COR-L47 (cell line): ENCODE data around the gene PEX14.

Source experiments
- DNase-seq: peaks from one replicate; lab custom pipeline; 2025; lab: John Stamatoyannopoulos, UW

Gene PEX14

GRCh38 chr1:10665930-10666850 lies 191.4 kb downstream of the PEX14 start:
- DNase-seq, result no peak

DNA sequence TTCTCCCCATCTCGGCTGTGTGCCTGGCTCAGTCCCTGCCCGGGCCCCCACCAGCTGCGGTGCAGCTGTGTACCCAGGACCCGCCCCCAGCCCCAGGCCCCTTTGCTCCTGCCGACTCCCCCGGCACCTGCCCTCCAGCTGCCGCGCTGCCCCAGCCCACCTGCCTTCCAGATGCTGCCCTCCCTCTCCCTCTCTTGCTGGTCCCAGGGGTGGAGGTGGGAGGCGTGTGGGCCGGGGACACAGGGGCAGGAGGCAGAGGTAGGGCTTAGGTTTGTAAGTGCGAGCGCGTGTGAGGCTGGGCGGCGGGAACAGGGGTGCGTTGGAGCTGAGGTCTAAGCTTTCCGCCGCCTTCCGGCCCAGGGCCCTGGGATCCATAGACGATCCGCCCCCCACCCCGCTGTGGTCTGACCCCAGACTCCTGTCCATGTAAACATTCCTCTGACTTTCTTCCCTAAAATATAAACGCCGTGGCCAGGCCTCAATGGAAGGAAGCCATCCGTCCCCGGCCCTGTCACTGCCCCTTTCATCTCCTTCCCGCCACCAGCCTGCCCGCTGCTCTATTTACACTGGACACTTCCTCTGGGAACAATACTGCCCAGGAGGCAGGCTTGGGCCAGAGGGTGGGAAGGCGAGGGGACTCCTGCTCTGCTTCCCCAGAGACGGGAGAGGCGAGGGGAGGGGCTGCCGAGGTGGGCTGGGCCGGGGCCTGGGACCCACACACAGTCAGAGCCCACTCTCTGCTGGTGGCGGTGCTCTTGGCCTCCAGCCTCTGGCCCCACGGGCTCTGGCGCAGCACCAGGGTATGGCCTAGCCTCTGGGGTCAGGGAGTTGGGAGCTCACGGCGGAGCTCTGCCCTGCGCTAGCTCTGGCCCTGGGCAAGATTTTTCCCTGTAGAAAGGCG lies 193.4 kb downstream of the PEX14 start:
- peak; percentile 61 for DNase-seq

- DNase-seq, result no peak
Measured at GRCh38 chr1:10669570-10669969, 194.8 kb downstream of the PEX14 start.

DNA sequence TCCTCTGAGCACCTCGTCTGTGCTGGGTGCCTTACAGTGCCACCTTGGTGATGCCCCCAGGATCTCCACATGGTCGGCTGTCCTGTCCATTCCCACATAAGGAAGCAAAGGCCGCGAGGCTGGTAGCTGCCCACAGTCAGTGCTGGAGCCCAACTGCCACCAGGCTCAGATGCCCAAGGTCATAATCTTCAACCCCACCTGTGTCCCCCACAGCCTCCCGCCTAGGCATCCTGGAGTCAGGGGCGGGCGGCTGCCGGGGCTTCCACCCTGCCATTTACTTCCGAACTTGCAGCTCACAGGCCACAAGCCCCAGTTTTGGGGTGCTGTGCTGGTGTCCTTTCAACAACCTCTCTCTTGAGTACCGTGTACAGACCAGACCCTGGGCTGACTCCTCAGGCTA lies 195.4 kb downstream of the PEX14 start:
- no peak for DNase-seq

DNA sequence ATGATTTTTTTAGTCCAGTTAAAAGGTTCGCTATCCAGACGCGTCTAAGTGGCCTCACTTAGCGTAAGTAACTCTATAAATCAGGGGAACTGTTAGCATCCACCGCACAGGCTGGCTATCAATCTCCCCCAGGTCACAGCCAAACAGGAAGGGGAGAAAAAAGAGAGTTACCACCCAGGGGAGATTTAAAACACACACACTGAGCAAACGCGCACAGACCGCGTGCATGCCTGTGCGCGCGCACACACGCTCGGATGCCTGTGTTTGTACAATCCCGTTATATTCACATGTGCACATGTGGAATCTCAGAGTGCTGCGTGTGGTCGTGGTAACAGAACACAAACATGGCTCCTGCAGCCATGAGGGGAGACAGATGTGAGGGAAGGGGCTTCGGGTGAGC lies 196.3 kb downstream of the PEX14 start:
- no peak for DNase-seq

- DNase-seq, result no peak
Measured at GRCh38 chr1:10671622-10672342, 197.0 kb downstream of the PEX14 start.

GRCh38 chr1:10672343-10673050 lies 197.7 kb downstream of the PEX14 start:
- DNase-seq, result no peak

DNA sequence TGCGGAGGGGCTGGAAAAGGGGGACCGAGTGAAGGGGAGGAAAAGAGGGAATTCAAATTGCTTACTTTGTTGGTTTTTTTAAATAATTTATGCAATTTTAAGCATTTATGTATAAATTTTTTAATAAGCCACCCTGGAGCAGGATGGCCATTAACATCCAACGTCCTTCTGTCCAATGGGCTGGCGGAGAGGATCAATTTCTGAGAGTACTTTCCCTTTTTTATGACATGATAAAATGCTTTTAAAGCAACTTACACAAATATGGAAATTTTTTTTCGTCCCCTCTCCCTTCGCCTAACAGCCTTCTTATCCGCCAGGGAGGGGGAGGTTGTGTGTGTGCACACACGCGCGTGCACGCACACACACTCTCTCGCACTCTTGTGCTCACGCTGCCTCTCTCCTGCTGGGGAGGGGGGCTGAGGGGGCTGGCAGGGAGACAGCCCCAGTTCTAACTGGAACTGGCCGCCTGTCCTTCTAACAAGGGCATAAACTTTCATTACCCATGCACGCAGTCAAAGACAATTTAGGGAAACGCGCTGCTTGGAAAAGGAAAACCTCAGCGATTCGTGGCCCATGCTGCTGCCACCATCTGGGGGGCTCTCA lies 198.5 kb downstream of the PEX14 start:
- DNase-seq, result no peak

DNA sequence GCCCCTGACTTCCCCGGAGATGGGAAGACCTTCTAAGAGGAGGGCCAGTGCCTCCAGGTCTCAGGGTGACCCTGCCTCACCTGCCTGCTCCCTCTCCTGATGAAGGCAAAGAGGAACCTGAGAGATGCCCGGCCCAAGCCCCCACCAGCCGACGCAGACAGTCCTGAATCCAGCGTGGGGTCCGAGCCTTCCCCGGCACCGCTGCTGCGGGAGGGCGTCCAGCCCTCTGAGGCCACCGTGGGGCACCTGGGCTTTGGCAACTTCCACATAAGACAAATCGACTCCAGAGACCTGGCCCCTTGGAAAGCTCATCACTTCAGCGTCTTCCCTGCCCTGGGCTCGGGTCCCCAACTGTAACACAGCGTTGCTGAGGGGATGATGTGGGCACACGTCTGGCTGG lies 199.5 kb downstream of the PEX14 start:
- no peak for DNase-seq

DNA sequence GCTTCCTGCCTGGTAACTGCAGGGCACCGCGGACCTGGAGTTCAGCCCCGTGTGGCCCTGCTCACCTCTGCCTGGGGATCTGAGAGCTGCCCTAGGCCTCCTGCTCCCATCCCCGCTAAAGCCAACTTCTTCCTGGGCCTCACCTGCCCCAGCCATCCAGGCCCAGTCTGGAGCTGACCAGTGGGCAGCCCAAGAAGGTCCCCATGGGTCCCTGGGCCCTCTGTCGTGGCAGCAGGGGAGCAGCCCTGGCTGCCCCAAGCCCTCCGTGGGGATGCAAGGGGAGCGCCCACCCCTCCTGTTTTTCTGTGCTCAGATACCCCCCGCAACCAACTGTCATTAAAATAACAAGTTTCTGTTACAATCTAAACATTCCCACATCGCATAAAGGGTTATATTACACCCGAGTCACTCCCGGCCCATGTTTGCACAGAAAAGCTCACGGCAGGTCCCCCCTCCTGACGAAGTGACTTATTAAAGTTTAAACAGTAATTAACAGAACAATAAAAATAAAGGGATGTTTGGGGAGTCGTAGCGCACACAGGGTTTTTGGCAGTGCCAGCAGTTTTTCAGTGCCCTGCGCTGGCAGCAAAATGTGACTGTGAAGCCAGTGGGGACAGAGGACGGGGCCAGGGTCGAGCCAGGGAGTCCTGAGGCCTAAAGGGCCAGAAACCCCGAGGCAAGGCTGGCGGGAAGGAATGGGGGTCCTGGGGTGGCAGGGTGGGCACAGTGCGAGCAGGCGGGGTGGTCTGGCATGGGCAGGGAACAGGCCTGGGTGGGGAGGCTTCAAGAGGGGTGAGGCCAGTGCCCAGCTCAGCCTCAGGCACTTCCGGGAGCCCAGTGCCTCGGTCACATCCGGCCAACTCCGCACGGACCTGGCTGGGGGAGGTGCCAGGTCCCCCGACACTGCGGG lies 200.2 kb downstream of the PEX14 start:
- DNase-seq, result peak; percentile 86

GRCh38 chr1:10675813-10676212 lies 201.1 kb downstream of the PEX14 start:
- DNase-seq, result no peak

DNA sequence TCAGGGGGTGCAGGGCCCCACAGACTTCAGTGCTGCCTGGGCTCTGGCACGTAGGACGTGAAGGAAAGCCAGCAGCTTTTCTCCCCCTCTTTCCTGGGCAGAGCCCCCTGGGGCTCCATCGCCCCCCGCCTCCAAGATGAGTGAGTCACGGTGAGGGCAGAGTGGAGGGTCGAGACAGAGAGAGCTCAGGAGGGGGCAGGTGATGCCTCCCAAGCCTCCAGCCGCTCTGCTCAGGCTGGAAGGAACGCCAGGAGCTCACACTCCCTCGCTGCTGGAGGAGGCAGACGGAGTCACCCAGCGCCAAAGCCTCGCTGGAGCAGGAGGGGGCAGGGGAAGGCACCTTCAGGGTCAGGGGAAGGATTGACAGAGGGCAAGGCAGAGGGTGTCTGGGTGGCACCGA lies 202.2 kb downstream of the PEX14 start:
- DNase-seq, result no peak

DNA sequence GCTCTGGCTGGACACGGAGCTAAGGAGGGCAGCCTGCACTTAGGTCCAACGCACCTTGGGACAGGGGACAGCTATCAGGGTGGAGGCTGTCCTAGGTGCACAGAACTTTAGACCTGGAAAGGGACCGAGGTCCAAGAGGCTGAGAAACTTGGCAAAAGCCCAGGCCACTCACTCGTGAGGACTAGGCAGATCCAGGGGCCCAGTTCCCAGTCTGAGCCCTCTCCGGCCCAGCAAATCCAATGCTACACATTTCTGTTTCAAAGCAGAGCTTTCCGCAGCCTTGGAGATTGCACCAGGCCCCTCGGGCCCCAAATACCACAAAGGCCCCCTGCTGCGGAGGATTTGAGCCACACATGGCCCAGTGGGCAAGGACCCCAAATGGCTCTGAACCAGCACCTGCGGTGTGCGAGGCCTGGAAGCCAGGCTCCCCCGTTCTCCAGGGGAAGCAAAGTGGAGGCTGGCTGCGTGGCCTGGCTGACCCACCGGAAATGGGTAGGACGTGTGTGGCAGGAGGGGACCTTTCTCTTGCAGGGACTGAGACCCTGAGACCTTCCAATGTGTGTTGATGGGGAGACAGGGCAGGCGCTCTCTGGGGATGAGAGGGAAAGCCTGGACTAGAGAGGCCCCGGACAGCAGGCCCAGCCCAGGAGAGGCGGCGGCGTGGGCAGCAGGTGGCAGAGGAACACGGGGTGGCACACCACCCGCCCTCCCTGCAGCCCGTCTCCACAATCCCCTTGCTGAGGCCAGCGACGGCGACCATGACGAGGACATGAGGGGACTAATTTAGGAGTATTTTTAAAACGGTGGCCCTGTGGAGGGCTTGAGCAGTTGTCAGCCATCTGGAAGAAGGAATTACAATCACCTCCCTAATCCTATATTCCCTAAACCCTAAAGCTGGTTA lies 203.0 kb downstream of the PEX14 start:
- DNase-seq, result no peak

DNA sequence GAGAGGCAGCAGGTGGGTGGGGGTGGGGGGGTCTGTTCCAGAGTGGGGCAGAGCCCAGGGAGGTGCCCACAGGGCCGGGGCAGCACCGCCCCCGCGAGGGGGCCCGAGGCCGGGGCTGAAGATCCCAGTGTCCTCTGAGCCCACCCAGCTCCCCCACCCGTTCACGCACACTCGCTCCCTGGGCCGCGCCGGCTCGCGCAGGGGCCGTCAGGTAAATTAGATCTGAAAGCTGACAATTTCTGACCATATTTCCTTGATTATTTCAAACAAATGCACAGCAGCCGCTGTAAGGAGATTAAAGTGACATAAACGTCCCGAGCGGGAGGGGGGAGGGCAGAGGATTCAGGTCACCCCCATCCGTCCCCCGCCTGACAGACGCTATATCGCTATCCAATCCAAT lies 203.7 kb downstream of the PEX14 start:
- DNase-seq, result no peak

GRCh38 chr1:10678852-10679251 lies 204.1 kb downstream of the PEX14 start:
- no peak for DNase-seq

GRCh38 chr1:10679496-10680220 lies 204.9 kb downstream of the PEX14 start:
- DNase-seq, result peak; percentile 77
